IMR-90 (cell line): ENCODE results near the gene RPL35. TPM values are rescaled to one million over a fixed set of nuclear protein-coding genes. Genes with fewer than 3 reads are reported as not detected.

Experiments used
- ATAC-seq: fragments of 200-7000 bp; cut with Tn5 transposase; 2 replicates; pipeline ENCODE4 v1.9.1; 2020; ENCODE audit warnings: low read depth, mild to moderate bottlenecking, moderate library complexity
- BruUV-seq: library from RNA; stranded (reverse); fragments of 400-500 nt; replicated peaks from 2 replicates; lab custom pipeline; 2021; lab: Mats Ljungman, UMichigan
- CTCF ChIA-PET: fragments of 300-600 bp; formaldehyde crosslinking; extraction: SDS; loops from one replicate; lab custom pipeline; 2021; ENCODE audit warnings: antibody characterized with exemption; lab: Yijun Ruan, JAX
- POLR2A ChIA-PET: fragments of 300-600 bp; sonication (Branson Sonifier 250); formaldehyde crosslinking; loops from one replicate; lab custom pipeline; 2022; ENCODE audit warnings: antibody characterized with exemption; ENCODE audit not compliant: unreplicated experiment; lab: Charles Lee
- DNase-seq: peaks from one replicate; pipeline ENCODE4 v3.0.0; 2013
- H2AFZ ChIP-seq: replicated peaks from 2 replicates; pipeline ENCODE3; 2013; ENCODE audit warnings: low read length, mild to moderate bottlenecking; ENCODE audit not compliant: poor library complexity
- H2AK5ac ChIP-seq: 2 replicates; pipeline ENCODE4 v1.6.1; 2013; ENCODE audit warnings: low read depth, low read length, inconsistent platforms
- H2AK9ac ChIP-seq: replicated peaks from 2 replicates; pipeline ENCODE3; 2013; ENCODE audit warnings: mild to moderate bottlenecking, low read depth, low read length, moderate library complexity; ENCODE audit not compliant: poor library complexity
- H2BK120ac ChIP-seq: 2 replicates; pipeline ENCODE4 v1.6.1; 2013; ENCODE audit warnings: low read depth, low read length, inconsistent platforms
- H2BK15ac ChIP-seq: 3 replicates; pipeline ENCODE4 v1.6.1; 2013; ENCODE audit warnings: low read depth, low read length, inconsistent platforms
- H2BK20ac ChIP-seq: 2 replicates; pipeline ENCODE4 v1.6.1; 2013; ENCODE audit warnings: low read depth, mild to moderate bottlenecking, inconsistent platforms, low read length, moderate library complexity
- H2BK5ac ChIP-seq: 2 replicates; pipeline ENCODE4 v1.6.1; 2013; ENCODE audit warnings: mild to moderate bottlenecking, low read depth, low read length, inconsistent platforms; ENCODE audit not compliant: poor library complexity, severe bottlenecking
- H3K14ac ChIP-seq: replicated peaks from 2 replicates; pipeline ENCODE4 v1.6.1; 2013; ENCODE audit warnings: low read depth, low read length, inconsistent platforms
- H3K18ac ChIP-seq: 2 replicates; pipeline ENCODE4 v1.6.1; 2013; ENCODE audit warnings: low read depth, low read length, control low read depth
- H3K23ac ChIP-seq: 2 replicates; pipeline ENCODE4 v1.6.1; 2013; ENCODE audit warnings: low read depth, low read length, inconsistent platforms
- H3K27ac ChIP-seq: 2 replicates; pipeline ENCODE4 v1.5.1; 2013; ENCODE audit warnings: mild to moderate bottlenecking, control low read depth, low read length; ENCODE audit not compliant: insufficient read depth
- H3K27me3 ChIP-seq: 2 replicates; pipeline ENCODE4 v1.6.1; 2013; ENCODE audit warnings: low read length; ENCODE audit not compliant: control insufficient read depth, insufficient read depth
- H3K36me3 ChIP-seq: 2 replicates; pipeline ENCODE4 v1.6.1; 2013; ENCODE audit warnings: low read length, mixed read lengths; ENCODE audit not compliant: control insufficient read depth, insufficient read depth
- H3K4ac ChIP-seq: 2 replicates; pipeline ENCODE4 v1.6.1; 2013; ENCODE audit warnings: low read depth, low read length, inconsistent platforms
- H3K4me1 ChIP-seq: 2 replicates; pipeline ENCODE4 v1.6.1; 2013; ENCODE audit warnings: low read length, mixed read lengths; ENCODE audit not compliant: control insufficient read depth, insufficient read depth
- H3K4me2 ChIP-seq: 2 replicates; pipeline ENCODE4 v1.6.1; 2013; ENCODE audit warnings: low read depth, mild to moderate bottlenecking, control low read depth, low read length, moderate library complexity
- H3K4me3 ChIP-seq: 2 replicates; pipeline ENCODE4 v1.5.1; 2013; ENCODE audit warnings: low read depth, mild to moderate bottlenecking, control low read depth, low read length, moderate library complexity; ENCODE audit not compliant: insufficient read depth
- H3K56ac ChIP-seq: 2 replicates; pipeline ENCODE4 v1.6.1; 2013; ENCODE audit warnings: low read length, inconsistent platforms; ENCODE audit not compliant: insufficient read depth; ENCODE audit errors: extremely low read depth
- H3K79me1 ChIP-seq, 2 experiments: 2 replicates each; pipeline ENCODE4 v1.6.1; 2013; ENCODE audit warnings: low read length in 2 of 2, inconsistent platforms in 1 of 2, low read depth in 1 of 2
- H3K9ac ChIP-seq: 2 replicates; pipeline ENCODE4 v1.6.1; 2013; ENCODE audit warnings: low read depth, low read length, control low read depth
- H3K9me1 ChIP-seq: 2 replicates; pipeline ENCODE4 v1.6.1; 2013; ENCODE audit warnings: low read length, inconsistent platforms; ENCODE audit not compliant: insufficient read depth
- H3K9me3 ChIP-seq: 2 replicates; pipeline ENCODE4 v1.6.1; 2013; ENCODE audit warnings: low read length; ENCODE audit not compliant: control insufficient read depth, insufficient read depth
- H4K20me1 ChIP-seq: 2 replicates; pipeline ENCODE4 v1.6.1; 2013; ENCODE audit warnings: low read length, inconsistent platforms; ENCODE audit not compliant: insufficient read depth
- H4K5ac ChIP-seq: 2 replicates; pipeline ENCODE4 v1.6.1; 2013; ENCODE audit warnings: mild to moderate bottlenecking, low read depth, low read length, control low read depth
- H4K8ac ChIP-seq, 2 experiments: 2 replicates each; pipeline ENCODE4 v1.6.1; 2013; ENCODE audit warnings: low read depth in 2 of 2, low read length in 2 of 2, control low read depth in 1 of 2, inconsistent platforms in 1 of 2
- H4K91ac ChIP-seq: 2 replicates; pipeline ENCODE4 v1.6.1; 2013; ENCODE audit warnings: low read depth, low read length, inconsistent platforms; ENCODE audit not compliant: insufficient read depth
- BHLHE40 ChIP-seq: fragments of 150-350 bp; IDR thresholded peaks from 2 replicates; pipeline ENCODE4 v1.6.1; 2016; ENCODE audit warnings: mild to moderate bottlenecking, low read depth, low read length
- CEBPB ChIP-seq: IDR thresholded peaks from 2 replicates; pipeline ENCODE4 v1.6.1; 2012; ENCODE audit warnings: low read depth, low read length, improper control_type of control experiment
- CHD1 ChIP-seq: IDR thresholded peaks from 2 replicates; pipeline ENCODE4 v1.6.1; 2012; ENCODE audit warnings: low read depth, low read length, improper control_type of control experiment
- CTCF ChIP-seq: conservative IDR thresholded peaks from 2 replicates; pipeline ENCODE4 v1.5.1; 2012; ENCODE audit warnings: mild to moderate bottlenecking, low read depth, low read length, improper control_type of control experiment
- FOS ChIP-seq: fragments of 150-350 bp; IDR thresholded peaks from 2 replicates; pipeline ENCODE4 v1.6.1; 2016; ENCODE audit warnings: low read depth, low read length
- MAFK ChIP-seq: IDR thresholded peaks from 2 replicates; pipeline ENCODE4 v1.6.1; 2012; ENCODE audit warnings: low read depth, low read length, improper control_type of control experiment
- MAZ ChIP-seq: IDR thresholded peaks from 2 replicates; pipeline ENCODE4 v1.6.1; 2012; ENCODE audit warnings: low read depth, mild to moderate bottlenecking, low read length, improper control_type of control experiment, moderate library complexity, borderline replicate concordance
- MXI1 ChIP-seq: IDR thresholded peaks from 2 replicates; pipeline ENCODE4 v1.6.1; 2012; ENCODE audit warnings: low read depth, mild to moderate bottlenecking, low read length, moderate library complexity, borderline replicate concordance
- NFE2L2 ChIP-seq: fragments of 150-350 bp; IDR thresholded peaks from 2 replicates; pipeline ENCODE4 v1.6.1; 2016; ENCODE audit warnings: low read depth, mild to moderate bottlenecking, low read length
- POLR2A ChIP-seq: IDR thresholded peaks from 2 replicates; pipeline ENCODE4 v1.6.1; 2012; ENCODE audit warnings: mild to moderate bottlenecking, low read depth, low read length
- RAD21 ChIP-seq: IDR thresholded peaks from 2 replicates; pipeline ENCODE4 v1.6.1; 2012; ENCODE audit warnings: low read length, improper control_type of control experiment
- RCOR1 ChIP-seq: IDR thresholded peaks from 2 replicates; pipeline ENCODE4 v1.6.1; 2012; ENCODE audit warnings: mild to moderate bottlenecking, low read length, improper control_type of control experiment; ENCODE audit not compliant: insufficient replicate concordance
- RFX5 ChIP-seq: IDR thresholded peaks from 2 replicates; pipeline ENCODE4 v1.8.0; 2012; ENCODE audit warnings: low read depth, mild to moderate bottlenecking, low read length, moderate library complexity
- SMC3 ChIP-seq: fragments of 150-350 bp; IDR thresholded peaks from 2 replicates; pipeline ENCODE4 v1.6.1; 2016; ENCODE audit warnings: low read depth, mild to moderate bottlenecking, antibody characterized with exemption, low read length, moderate library complexity
- USF2 ChIP-seq: fragments of 150-350 bp; IDR thresholded peaks from 2 replicates; pipeline ENCODE4 v1.6.1; 2017; ENCODE audit warnings: mild to moderate bottlenecking, antibody characterized with exemption, low read length, low read depth
- WGBS, 2 experiments: methylation state at CpG; one replicate each; pipeline versions ENCODE4 v1.1.5 to v1.1.7; 2013; ENCODE audit warnings: missing lambda C conversion rate in 2 of 2; ENCODE audit not compliant: insufficient read length in 1 of 2; ENCODE audit errors: extremely low coverage in 2 of 2; 5-methylcytosine and 5-hydroxymethylcytosine counted together
- dilution Hi-C: fragments of 300-500 bp; cut with HindIII; formaldehyde crosslinking; loops from one replicate; pipeline ENCODE4 v1.14.3; 2018; ENCODE audit warnings: low sequenced_read_pairs; ENCODE audit not compliant: unreplicated experiment
- in situ Hi-C: fragments of 300-500 bp; cut with MboI; formaldehyde crosslinking; loops from 3 replicates; pipeline ENCODE4 v1.14.3; 2019; ENCODE audit warnings: low sequenced_read_pairs, inconsistent platforms, mixed read lengths
- intact Hi-C: fragments of 100-400 bp; cut with micrococcal nuclease; formaldehyde crosslinking; loops from 2 replicates; pipeline ENCODE4 v1.10.0; 2022
- polyA plus RNA-seq, 3 experiments: library from polyadenylated mRNA; depleted of rRNA; stranded (reverse); fragments of >200 nt; gene quantifications; 2 replicates each; pipeline ENCODE4 v1.2.3, GENCODE V29; 2012; ENCODE audit warnings: low replicate concordance in 1 of 3
- total RNA-seq: library from RNA; depleted of rRNA; stranded (reverse); fragments of >200 nt; gene quantifications from 2 replicates; pipeline ENCODE4 v1.2.3, GENCODE V29; 2012

The RPL35 gene
- total and polyA plus RNA-seq, 2 of the 4 experiments (the other 2 are of a cell fraction) = 881 to 1,650 TPM

GRCh38 chr9:124868511-124869465, 7.0 kb upstream of the RPL35 start:
- Histone ChIP-seq H2AK9ac (peak overlapping the region; percentile 99), H4K5ac (peak overlapping the region; percentile 5), H2BK15ac (no peak overlapping the region), H3K36me3 (peaks cover 17% of the 10 kb centered on the region), H3K4me2 (peak overlapping the region; percentile 98), H3K79me1 (peaks cover 6 to 58% of the 10 kb centered on the region in 2 experiments; a peak in 3 of 4 replicates), H4K91ac (peak overlapping the region; percentile 86), H2BK20ac (no peak overlapping the region), H2BK5ac (peak overlapping the region; percentile 86), H3K9ac (peak overlapping the region; percentile 98), H3K56ac (peak overlapping the region; percentile 86), H3K9me1 (peaks cover 16% of the 10 kb centered on the region; the same call in 1 of the 2 replicates), H3K4me1 (peaks cover 22% of the 10 kb centered on the region), H2AK5ac (peak overlapping the region; percentile 93), H4K8ac (peak overlapping the region; percentile 90), H3K23ac (peak overlapping the region; percentile 99), H3K27me3 (no peaks in the 10 kb centered on the region), H3K4ac (peak overlapping the region; percentile 98), H3K27ac (peak overlapping the region; percentile 94), H2AFZ (peak overlapping the region; percentile 93), H3K9me3 (no peaks in the 10 kb centered on the region), H3K4me3 (peak overlapping the region; percentile 69), H3K14ac (peak overlapping the region; percentile 97), H2BK120ac (peak overlapping the region; percentile 61; the same call in 1 of the 2 replicates), H4K20me1 (peaks cover 38% of the 10 kb centered on the region), H3K18ac (no peak overlapping the region)
- dilution Hi-C loops = no loop called here
- 1% methylated on average over 35 of the region's 101 CpGs; no CpG with 5 or more reads in 1 of the 2 experiments for WGBS, 2 experiments
- ATAC-seq (peak; percentile 84), DNase-seq (peak; percentile 71)
- POLR2A ChIA-PET = no interaction called here
- intact Hi-C loops = loop anchor here (5.0 kb wide), 1 partner anchor 504 kb away; no protein-coding TSS in a partner anchor
- CTCF ChIA-PET = no interaction called here
- TSS peak; percentile 96 for BruUV-seq
- in situ Hi-C loops = loop anchor here (10.0 kb wide), 1 partner anchor 276 kb away; the partner anchor contains the start of gene SCAI
- TF ChIP-seq NFE2L2 (no peak), POLR2A (peak; percentile 90), RCOR1 (no peak), BHLHE40 (0 out of 2 replicates have a peak, but pooled peaks have one; percentile 11), CEBPB (no peak), RAD21 (no peak), MAFK (no peak), CTCF (peak; percentile 31; the same call in 1 of the 2 replicates), MXI1 (peak; percentile 70), FOS (no peak), RFX5 (no peak), USF2 (no peak), SMC3 (no peak), MAZ (peak; percentile 89; the same call in 1 of the 2 replicates), CHD1 (0 out of 2 replicates have a peak, but pooled peaks have one; percentile 15)
